K562 (cell line): ENCODE measurements around the gene P4HB. TPM values are rescaled to one million over a fixed set of nuclear protein-coding genes. Genes with fewer than 3 reads are reported as not detected.

Experiments used
- BDP1 ChIP-seq: IDR thresholded peaks from 3 replicates; pipeline ENCODE4 v1.6.1; 2011; ENCODE audit not compliant: insufficient read length, insufficient read depth
- HES1 ChIP-seq: fragments of 450-650 bp; IDR thresholded peaks from 2 replicates; pipeline ENCODE4 v1.6.1; 2016; ENCODE audit warnings: low read depth, mild to moderate bottlenecking, moderate library complexity
- HNRNPUL1 ChIP-seq: fragments of 200-400 bp; formaldehyde crosslinking; IDR thresholded peaks from 2 replicates; pipeline ENCODE4 v1.6.1; 2017; ENCODE audit warnings: low read length
- MBD2 ChIP-seq: sonication (generic); IDR thresholded peaks from 2 replicates; pipeline ENCODE4 v1.6.1; 2016; ENCODE audit warnings: low read depth, borderline replicate concordance
- RBM15 ChIP-seq: fragments of 200-400 bp; formaldehyde crosslinking; IDR thresholded peaks from 2 replicates; pipeline ENCODE4 v1.6.1; 2018; ENCODE audit warnings: mild to moderate bottlenecking, low read length, moderate library complexity; ENCODE audit not compliant: insufficient read depth
- RERE ChIP-seq: sonication (generic); formaldehyde crosslinking; IDR thresholded peaks from 2 replicates; pipeline ENCODE4 v1.8.0; 2023; ENCODE audit warnings: missing genetic modification reagents, mild to moderate bottlenecking, borderline replicate concordance
- SMARCA5 ChIP-seq: fragments of 450-650 bp; IDR thresholded peaks from 2 replicates; pipeline ENCODE4 v1.6.1; 2016
- SP1 ChIP-seq: sonication (generic); formaldehyde crosslinking; IDR thresholded peaks from 2 replicates; pipeline ENCODE4 v1.8.1; 2022; ENCODE audit warnings: mild to moderate bottlenecking, missing genetic modification reagents
- TEAD4 ChIP-seq, 2 experiments: sonication (generic) in 1 of 2; formaldehyde crosslinking in 1 of 2; IDR thresholded peaks; 2 replicates each; pipeline versions ENCODE4 v1.6.1 to v1.8.0; 2012 to 2022; ENCODE audit warnings: borderline replicate concordance in 1 of 2, inconsistent platforms in 1 of 2, low read length in 1 of 2, mild to moderate bottlenecking in 1 of 2, missing genetic modification reagents in 1 of 2
- TRIM28 ChIP-seq: fragments of 450-650 bp; IDR thresholded peaks from 2 replicates; pipeline ENCODE4 v1.6.1; 2017
- ZBED1 ChIP-seq: IDR thresholded peaks from 2 replicates; pipeline ENCODE4 v1.6.1; 2014
- ZC3H4 ChIP-seq: sonication (generic); formaldehyde crosslinking; IDR thresholded peaks from 2 replicates; pipeline ENCODE4 v1.9.0; 2021; ENCODE audit warnings: missing genetic modification reagents, borderline replicate concordance
- ZNF507 ChIP-seq: conservative IDR thresholded peaks from 2 replicates; pipeline ENCODE4 v1.6.1; 2017; ENCODE audit warnings: missing genetic modification characterization, missing compliant biosample characterization
- polyA plus RNA-seq, 8 experiments: library from polyadenylated mRNA; depleted of rRNA in 4 of 8; stranded (reverse) in 5 of 8; unstranded in 3 of 8; fragments of >200 nt; fragmentation: Nextera tagmentation in 2 of 8; fragmentation: Illumina TruSeq in 1 of 8; extraction: Ambion mirVana in 2 of 8; extraction: Trizol in 1 of 8; gene quantifications; 2 replicates each; pipeline versions ENCODE4 v1.2.1 to v1.2.3, GENCODE V29; 2011 to 2014; ENCODE audit warnings: inconsistent platforms in 1 of 8, missing spikeins in 1 of 8
- total RNA-seq, 7 experiments: library from RNA; depleted of rRNA in 6 of 7; stranded (reverse); fragments of >200 nt in 6 of 7; fragmentation: Illumina TruSeq in 2 of 7; extraction: Trizol in 2 of 7; gene quantifications; 2 replicates each; pipeline versions ENCODE4 v1.2.1 to v1.2.3, GENCODE V29; 2011 to 2021; ENCODE audit warnings: low replicate concordance in 1 of 7
- TF ChIP-seq, protein P1 (sequence below): fragments of 450-650 bp; IDR thresholded peaks from 2 replicates; pipeline ENCODE4 v1.6.1; 2018; ENCODE audit warnings: mild to moderate bottlenecking, low read depth; ENCODE audit not compliant: partially characterized antibody
- TF ChIP-seq, protein P2 (sequence below): fragments of 450-650 bp; formaldehyde crosslinking; IDR thresholded peaks from 2 replicates; pipeline ENCODE4 v1.4.0; 2020; ENCODE audit warnings: mild to moderate bottlenecking, mixed read lengths
- TF ChIP-seq, protein P3 (sequence below): IDR thresholded peaks from 2 replicates; pipeline ENCODE4 v1.6.1; 2012; ENCODE audit warnings: low read depth, low read length, improper control_type of control experiment, borderline replicate concordance

Gene P4HB
- total and polyA plus RNA-seq, 9 of the 15 experiments (the other 6 are each of a cell fraction or from before 2014, with no cell fraction given): 4.4 to 645 (median 325) TPM

- TF ChIP-seq RERE (CRISPR knock-in tag) (no peak), RBM15 (no peak), HNRNPUL1 (no peak), ZBED1 (no peak), TEAD4 (IDR thresholded peaks at IDR 0.05; ENCODE audit: low read length) (no peak), TEAD4 (CRISPR knock-in tag; IDR thresholded peaks at IDR 0.05; ENCODE audit: borderline replicate concordance) (0 out of 2 replicates have a peak, but pooled peaks have one; percentile 37), ZC3H4 (CRISPR knock-in tag) (no peak), HES1 (no peak), TRIM28 (no peak), BDP1 (no peak), SMARCA5 (no peak), MBD2 (no peak), ZNF507 (tag) (no peak), SP1 (0 out of 2 replicates have a peak, but pooled peaks have one; percentile 39)
- TF ChIP-seq, protein P1, sequence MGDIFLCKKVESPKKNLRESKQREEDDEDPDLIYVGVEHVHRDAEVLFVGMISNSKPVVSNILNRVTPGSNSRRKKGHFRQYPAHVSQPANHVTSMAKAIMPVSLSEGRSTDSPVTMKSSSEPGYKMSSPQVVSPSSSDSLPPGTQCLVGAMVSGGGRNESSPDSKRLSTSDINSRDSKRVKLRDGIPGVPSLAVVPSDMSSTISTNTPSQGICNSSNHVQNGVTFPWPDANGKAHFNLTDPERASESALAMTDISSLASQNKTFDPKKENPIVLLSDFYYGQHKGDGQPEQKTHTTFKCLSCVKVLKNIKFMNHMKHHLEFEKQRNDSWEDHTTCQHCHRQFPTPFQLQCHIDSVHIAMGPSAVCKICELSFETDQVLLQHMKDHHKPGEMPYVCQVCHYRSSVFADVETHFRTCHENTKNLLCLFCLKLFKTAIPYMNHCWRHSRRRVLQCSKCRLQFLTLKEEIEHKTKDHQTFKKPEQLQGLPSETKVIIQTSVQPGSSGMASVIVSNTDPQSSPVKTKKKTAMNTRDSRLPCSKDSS: no peak
- TF ChIP-seq, protein P2, sequence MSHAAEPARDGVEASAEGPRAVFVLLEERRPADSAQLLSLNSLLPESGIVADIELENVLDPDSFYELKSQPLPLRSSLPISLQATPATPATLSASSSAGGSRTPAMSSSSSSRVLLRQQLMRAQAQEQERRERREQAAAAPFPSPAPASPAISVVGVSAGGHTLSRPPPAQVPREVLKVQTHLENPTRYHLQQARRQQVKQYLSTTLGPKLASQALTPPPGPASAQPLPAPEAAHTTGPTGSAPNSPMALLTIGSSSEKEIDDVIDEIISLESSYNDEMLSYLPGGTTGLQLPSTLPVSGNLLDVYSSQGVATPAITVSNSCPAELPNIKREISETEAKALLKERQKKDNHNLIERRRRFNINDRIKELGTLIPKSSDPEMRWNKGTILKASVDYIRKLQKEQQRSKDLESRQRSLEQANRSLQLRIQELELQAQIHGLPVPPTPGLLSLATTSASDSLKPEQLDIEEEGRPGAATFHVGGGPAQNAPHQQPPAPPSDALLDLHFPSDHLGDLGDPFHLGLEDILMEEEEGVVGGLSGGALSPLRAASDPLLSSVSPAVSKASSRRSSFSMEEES (CRISPR knock-in tag): no peak
- TF ChIP-seq, protein P3, sequence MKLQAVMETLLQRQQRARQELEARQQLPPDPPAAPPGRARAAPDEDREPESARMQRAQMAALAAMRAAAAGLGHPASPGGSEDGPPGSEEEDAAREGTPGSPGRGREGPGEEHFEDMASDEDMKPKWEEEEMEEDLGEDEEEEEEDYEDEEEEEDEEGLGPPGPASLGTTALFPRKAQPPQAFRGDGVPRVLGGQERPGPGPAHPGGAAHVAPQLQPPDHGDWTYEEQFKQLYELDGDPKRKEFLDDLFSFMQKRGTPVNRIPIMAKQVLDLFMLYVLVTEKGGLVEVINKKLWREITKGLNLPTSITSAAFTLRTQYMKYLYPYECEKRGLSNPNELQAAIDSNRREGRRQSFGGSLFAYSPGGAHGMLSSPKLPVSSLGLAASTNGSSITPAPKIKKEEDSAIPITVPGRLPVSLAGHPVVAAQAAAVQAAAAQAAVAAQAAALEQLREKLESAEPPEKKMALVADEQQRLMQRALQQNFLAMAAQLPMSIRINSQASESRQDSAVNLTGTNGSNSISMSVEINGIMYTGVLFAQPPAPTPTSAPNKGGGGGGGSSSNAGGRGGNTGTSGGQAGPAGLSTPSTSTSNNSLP: no peak
Observed at GRCh38 chr17:81858170-81858966, 2.0 kb downstream of the P4HB start (continued).
